ENCODE measurements around the gene TMF1. TPM values are rescaled to one million over a fixed set of nuclear protein-coding genes. Genes with fewer than 3 reads are reported as not detected.

Gene TMF1
- total and polyA plus RNA-seq, 8 donors = 6.0 to 53.8 (median 12.6) TPM

DNA sequence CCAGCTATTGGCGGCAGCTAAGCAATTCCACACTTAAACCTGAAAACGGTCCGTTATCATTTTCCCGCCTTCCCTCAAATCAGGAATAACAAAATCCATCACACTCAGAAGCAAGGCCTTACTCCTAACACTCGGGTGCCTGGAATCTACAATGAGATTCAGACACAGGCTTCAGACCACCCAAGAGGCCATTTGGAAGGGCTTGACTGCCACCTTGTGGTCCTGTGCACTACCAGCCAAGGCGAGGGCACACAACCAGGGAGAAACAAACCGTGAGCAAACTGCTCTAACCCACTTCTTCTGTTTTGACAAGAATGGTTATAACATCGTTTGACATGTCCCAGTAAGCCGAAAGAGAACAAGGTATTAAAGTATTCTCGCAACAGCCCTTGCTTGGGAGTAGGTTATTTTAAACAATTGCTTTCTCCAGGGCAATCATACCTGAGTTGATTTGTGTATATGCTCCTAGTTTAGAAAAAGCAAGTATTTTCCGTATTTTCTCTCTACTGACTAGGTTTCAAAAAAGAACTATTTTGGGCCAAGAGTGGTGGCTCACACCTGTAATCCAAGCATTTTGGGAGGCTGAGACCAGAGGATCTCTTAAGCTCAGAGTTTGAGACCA, 79.7 kb downstream of the TMF1 start:
- H3K27me3 ChIP-seq = peaks cover 0 to 4% (median 0%) of the 10 kb centered on the region in 3 donors
- TF ChIP-seq CTCF (IDR thresholded peaks at IDR 0.05) (peak in 5 of 7 experiments; percentile 27 to 48 (median 32)), POLR2AphosphoS5 (IDR thresholded peaks at IDR 0.05) (no peak), POLR2A (IDR thresholded peaks at IDR 0.05) (no peak)
- no peak overlapping the region for H3K4me3 ChIP-seq
- intact Hi-C loops (cut with DNase I; ENCODE audit: low total_unique reads) = no loop called here
- H3K9me3 ChIP-seq = no peaks in the 10 kb centered on the region
- H3K27ac ChIP-seq = no peak overlapping the region
- DNase-seq = peak in 1 of 2 donors; percentile 86
- H3K4me1 ChIP-seq = no peaks in the 10 kb centered on the region
- 33 to 41% (median 35%) methylated on average over 10 to 11 of the region's 11 CpGs for whole genome bisulfite sequencing, 5 donors
- H3K36me3 ChIP-seq = peaks cover 15 to 29% (median 20%) of the 10 kb centered on the region in 4 donors

Small RNAs within 50 kb of the gene (small RNA-seq; reads per million reads assigned to genes)
- gene MIR3136 = 0 to 0.20 (median 0) reads per million in 4 donors

Other genes with a start within 250 kb of the TMF1 start
- 10 to 100 TPM in 1 of 5 donors, 1 to 10 TPM in 2, not detected in 2; 1.8 to 30.9 (median 4.0) TPM for gene TAFA4, start 119.8 kb downstream of the TMF1 start, total RNA-seq
- under 1 TPM in 2 of 3 donors, not detected in 1; 0.19 to 0.61 TPM for gene TAFA4, start 119.8 kb downstream of the TMF1 start, polyA plus RNA-seq
- 10 to 100 TPM in 4 of 5 donors, 1 to 10 TPM in 1; 4.6 to 80.5 (median 44.2) TPM for gene EOGT, start 38.6 kb downstream of the TMF1 start, total RNA-seq
- gene EOGT, start 38.6 kb downstream of the TMF1 start, polyA plus RNA-seq = 10 to 100 TPM in 1 of 3 donors, 1 to 10 TPM in 2; 7.1 to 17.4 (median 7.2) TPM
- gene UBA3, start 28.0 kb upstream of the TMF1 start, total RNA-seq = 10 to 100 TPM; 44.3 to 99.3 (median 64.6) TPM
- gene UBA3, start 28.0 kb upstream of the TMF1 start, polyA plus RNA-seq = 10 to 100 TPM; 33.4 to 34.4 (median 33.5) TPM
- 10 to 100 TPM; 13.4 to 74.2 (median 47.3) TPM for gene ARL6IP5, start 32.6 kb upstream of the TMF1 start, total RNA-seq
- gene ARL6IP5, start 32.6 kb upstream of the TMF1 start, polyA plus RNA-seq = 10 to 100 TPM; 32.2 to 60.7 (median 51.0) TPM
- gene LMOD3, start 70.3 kb upstream of the TMF1 start, total RNA-seq = 1 to 10 TPM in 1 of 5 donors, under 1 TPM in 1, not detected in 3; 0.18 to 4.9 TPM
- gene LMOD3, start 70.3 kb upstream of the TMF1 start, polyA plus RNA-seq = under 1 TPM in 2 of 3 donors, not detected in 1; 0.18 to 0.31 TPM

Measured in stomach (tissue), 9 donors.